GM12875 (cell line): ENCODE measurements around the gene ELFN2.

Experiments used
- H3K4me3 ChIP-seq: one replicate; pipeline ENCODE4 v1.5.1; 2011; ENCODE audit warnings: low read depth, low read length, control low read depth
- CTCF ChIP-seq: IDR thresholded peaks from 2 replicates; pipeline ENCODE4 v1.5.1; 2011; ENCODE audit warnings: low read depth, mild to moderate bottlenecking, control low read depth, inconsistent platforms, low read length, moderate library complexity, borderline replicate concordance; ENCODE audit not compliant: insufficient read depth

ELFN2 gene

GRCh38 chr22:37420686-37421467, 6.4 kb downstream of the ELFN2 start:
- TF ChIP-seq CTCF = no peak
- no peak overlapping the region for H3K4me3 ChIP-seq

GRCh38 chr22:37419969-37420685, 7.2 kb downstream of the ELFN2 start:
- no peak overlapping the region for H3K4me3 ChIP-seq
- TF ChIP-seq CTCF = no peak

- H3K4me3 ChIP-seq = no peak overlapping the region
- TF ChIP-seq CTCF = no peak
Observed at GRCh38 chr22:37419370-37419968, 7.8 kb downstream of the ELFN2 start.

- no peak for TF ChIP-seq CTCF
- no peak overlapping the region for H3K4me3 ChIP-seq
Observed at GRCh38 chr22:37418627-37419369, 8.5 kb downstream of the ELFN2 start.

- no peak for TF ChIP-seq CTCF
- H3K4me3 ChIP-seq = no peak overlapping the region
Observed at GRCh38 chr22:37417677-37418348, 9.5 kb downstream of the ELFN2 start.

GRCh38 chr22:37417264-37417663, 10.0 kb downstream of the ELFN2 start:
- no peak for TF ChIP-seq CTCF
- H3K4me3 ChIP-seq = no peak overlapping the region
